HepG2 (cell line): ENCODE measurements around the gene HOXD12. TPM values are rescaled to one million over a fixed set of nuclear protein-coding genes. Genes with fewer than 3 reads are reported as not detected.

Experiments
- ATAC-seq: fragments of 200-7000 bp; cut with Tn5 transposase; 3 replicates; pipeline ENCODE4 v1.9.1; 2020; ENCODE audit warnings: mild to moderate bottlenecking, moderate library complexity
- BruUV-seq: library from RNA; stranded (reverse); fragments of 400-500 nt; replicated peaks from 2 replicates; lab custom pipeline; 2021; lab: Mats Ljungman, UMichigan
- CTCF ChIA-PET: fragments of 300-600 bp; formaldehyde crosslinking; extraction: SDS; loops from one replicate; lab custom pipeline; 2021; ENCODE audit warnings: low total read pairs, inconsistent platforms, low intra/inter-chr PET ratio; lab: Yijun Ruan, JAX
- POLR2A ChIA-PET: fragments of 350-600 bp; sonication (Branson Sonifier 250); formaldehyde crosslinking; loops from one replicate; lab custom pipeline; 2020; ENCODE audit warnings: antibody characterized with exemption, inconsistent platforms; lab: Yijun Ruan, JAX
- DNase-seq: peaks from one replicate; pipeline ENCODE4 v3.0.0-alpha.2; 2015; ENCODE audit warnings: low spot score
- FAIRE-seq: peaks from 3 replicates; lab custom pipeline; 2011; peaks lifted over from hg19 to GRCh38; lab: Jason Lieb, UNC
- H2AFZ ChIP-seq: one replicate; pipeline ENCODE4 v1.6.1; 2011; ENCODE audit warnings: low read length, inconsistent platforms
- H3K27ac ChIP-seq: fragments of 300-600 bp; 3 replicates; pipeline ENCODE4 v1.8.0; 2011; ENCODE audit warnings: mixed run types, mild to moderate bottlenecking, mixed read lengths, low read length, inconsistent platforms; ENCODE audit not compliant: insufficient read depth; ENCODE audit errors: extremely low read length
- H3K27me3 ChIP-seq, 2 experiments: fragments of 200-600 bp in 1 of 2; 2 replicates in 1 of 2; 3 replicates in 1 of 2; pipeline versions ENCODE4 v1.6.0 to v1.8.0; 2011; ENCODE audit warnings: low read length in 2 of 2, mild to moderate bottlenecking in 2 of 2, moderate library complexity in 2 of 2, inconsistent platforms in 1 of 2; ENCODE audit not compliant: insufficient read depth in 2 of 2, control insufficient read depth in 1 of 2
- H3K36me3 ChIP-seq, 2 experiments: fragments of 200-600 bp in 1 of 2; replicated peaks in 1 of 2; 2 replicates in 1 of 2; 3 replicates in 1 of 2; pipeline versions ENCODE4 v1.5.1 to v1.8.0; 2011; ENCODE audit warnings: low read length in 2 of 2, inconsistent platforms in 1 of 2; ENCODE audit not compliant: insufficient read depth in 2 of 2, control insufficient read depth in 1 of 2
- H3K4me1 ChIP-seq: 2 replicates; pipeline ENCODE4 v1.5.1; 2012; ENCODE audit warnings: low read length, inconsistent platforms; ENCODE audit not compliant: insufficient read depth
- H3K4me2 ChIP-seq: 2 replicates; pipeline ENCODE4 v1.6.0; 2011; ENCODE audit warnings: low read depth, low read length, inconsistent platforms
- H3K4me3 ChIP-seq, 3 experiments: fragments of 200-600 bp in 1 of 3; sonication (generic), shearing (Covaris generic) in 1 of 3; replicated peaks in 1 of 3; 2 replicates each; pipeline ENCODE4 v1.5.1; 2011 to 2016; ENCODE audit warnings: low read length in 3 of 3, inconsistent platforms in 2 of 3, low read depth in 2 of 3, mild to moderate bottlenecking in 2 of 3, control low read depth in 1 of 3, mixed read lengths in 1 of 3; ENCODE audit not compliant: insufficient read depth in 1 of 3
- H3K79me2 ChIP-seq: one replicate; pipeline ENCODE4 v1.6.1; 2011; ENCODE audit warnings: low read length, inconsistent platforms; ENCODE audit not compliant: insufficient read depth
- H3K9ac ChIP-seq: 2 replicates; pipeline ENCODE4 v1.6.0; 2011; ENCODE audit warnings: mild to moderate bottlenecking, low read depth, low read length, inconsistent platforms; ENCODE audit not compliant: insufficient read depth
- H3K9me3 ChIP-seq: 2 replicates; pipeline ENCODE4 v1.5.1; 2012; ENCODE audit warnings: mild to moderate bottlenecking, low read length
- H4K20me1 ChIP-seq: 2 replicates; pipeline ENCODE4 v1.6.0; 2011; ENCODE audit warnings: inconsistent platforms, mild to moderate bottlenecking, low read length, moderate library complexity; ENCODE audit not compliant: insufficient read depth
- KAT7 ChIP-seq: IDR thresholded peaks from 2 replicates; pipeline ENCODE4 v1.6.1; 2018; ENCODE audit warnings: borderline replicate concordance, missing compliant biosample characterization
- KLF9 ChIP-seq: IDR thresholded peaks from 2 replicates; pipeline ENCODE4 v1.6.1; 2016; ENCODE audit warnings: low read depth
- NKX3-1 ChIP-seq: sonication (generic); formaldehyde crosslinking; IDR thresholded peaks from 2 replicates; pipeline ENCODE4 v1.5.0; 2020; ENCODE audit warnings: missing genetic modification reagents
- POLR2A ChIP-seq, 2 experiments: IDR thresholded peaks; 2 replicates each; pipeline ENCODE4 v1.6.1; 2011; ENCODE audit warnings: low read depth in 2 of 2, low read length in 2 of 2, mild to moderate bottlenecking in 1 of 2, moderate library complexity in 1 of 2; ENCODE audit not compliant: insufficient read depth in 1 of 2
- SMAD9 ChIP-seq: sonication (generic); formaldehyde crosslinking; IDR thresholded peaks from 2 replicates; pipeline ENCODE4 v1.5.1; 2020; ENCODE audit warnings: mild to moderate bottlenecking, missing genetic modification reagents
- TBL1XR1 ChIP-seq: fragments of 150-350 bp; IDR thresholded peaks from 2 replicates; pipeline ENCODE4 v1.6.1; 2014; ENCODE audit warnings: borderline replicate concordance, low read length; ENCODE audit not compliant: partially characterized antibody
- TGIF2 ChIP-seq: IDR thresholded peaks from 2 replicates; pipeline ENCODE4 v1.6.1; 2016; ENCODE audit warnings: control low read depth, missing compliant biosample characterization
- ZMAT3 ChIP-seq: sonication (generic); formaldehyde crosslinking; conservative IDR thresholded peaks from 2 replicates; pipeline ENCODE4 v1.7.0; 2021; ENCODE audit warnings: missing genetic modification reagents
- ZNF264 ChIP-seq: sonication (generic); formaldehyde crosslinking; IDR thresholded peaks from 2 replicates; pipeline ENCODE4 v1.4.0; 2020; ENCODE audit warnings: missing genetic modification reagents
- ZNF615 ChIP-seq: sonication (generic); formaldehyde crosslinking; IDR thresholded peaks from 2 replicates; pipeline ENCODE4 v1.5.0; 2020; ENCODE audit warnings: mild to moderate bottlenecking, missing genetic modification reagents, borderline replicate concordance
- whole genome bisulfite sequencing: methylation state at CpG from one replicate; pipeline ENCODE4 v1.1.6; 2017; ENCODE audit warnings: low lambda C conversion rate; 5-methylcytosine and 5-hydroxymethylcytosine counted together
- in situ Hi-C: cut with HindIII; loops from 2 replicates; pipeline ENCODE4 v1.10.0; 2017; ENCODE audit warnings: low pct_unique_long_range_greater_than_20kb; ENCODE audit not compliant: extremely low pct_ligation_motif_present
- intact Hi-C: fragments of 100-400 bp; cut with micrococcal nuclease; formaldehyde crosslinking; loops from one replicate; pipeline ENCODE4 v1.10.0; 2022; ENCODE audit not compliant: unreplicated experiment
- polyA plus RNA-seq, 8 experiments: library from polyadenylated mRNA; depleted of rRNA in 3 of 8; stranded (reverse) in 7 of 8; unstranded in 1 of 8; fragments of >200 nt; fragmentation: Illumina TruSeq in 4 of 8; extraction: Trizol in 4 of 8; gene quantifications; 2 replicates each; pipeline versions ENCODE4 v1.2.1 to v1.2.3, GENCODE V29; 2011 to 2016; ENCODE audit warnings: low read depth in 4 of 8, missing spikeins in 1 of 8, mixed read lengths in 1 of 8; ENCODE audit not compliant: insufficient read depth in 1 of 8
- total RNA-seq, 5 experiments: library from RNA; depleted of rRNA; stranded (reverse); fragments of >200 nt; fragmentation: Illumina TruSeq; extraction: Trizol; gene quantifications; 2 replicates each; pipeline ENCODE4 v1.2.3, GENCODE V29; 2016; ENCODE audit warnings: low read depth in 1 of 5
- TF ChIP-seq, protein P1 (sequence below): sonication (generic); formaldehyde crosslinking; IDR thresholded peaks from 2 replicates; pipeline ENCODE4 v1.5.0; 2020; ENCODE audit warnings: missing genetic modification reagents, mild to moderate bottlenecking, borderline replicate concordance
- TF ChIP-seq, protein P2 (sequence below): sonication (generic); formaldehyde crosslinking; IDR thresholded peaks from 2 replicates; pipeline ENCODE4 v1.4.0; 2020; ENCODE audit warnings: missing genetic modification reagents
- TF ChIP-seq, protein P3 (sequence below): sonication (generic); formaldehyde crosslinking; IDR thresholded peaks from 2 replicates; pipeline ENCODE4 v1.5.0; 2020; ENCODE audit warnings: missing genetic modification reagents
- TF ChIP-seq, protein P4 (sequence below): conservative IDR thresholded peaks from 2 replicates; pipeline ENCODE4 v1.6.1; 2018; ENCODE audit warnings: missing genetic modification reagents
- TF ChIP-seq, protein P5 (sequence below): sonication (generic); formaldehyde crosslinking; IDR thresholded peaks from 2 replicates; pipeline ENCODE4 v1.4.0; 2020; ENCODE audit warnings: missing genetic modification reagents
- TF ChIP-seq, protein P6 (sequence below): fragments of 450-650 bp; IDR thresholded peaks from 2 replicates; pipeline ENCODE4 v1.6.1; 2016

Gene HOXD12
- total and polyA plus RNA-seq, 2 of the 13 experiments (the other 11 are each of a cell fraction or from before 2014, with no cell fraction given) = not detected

DNA sequence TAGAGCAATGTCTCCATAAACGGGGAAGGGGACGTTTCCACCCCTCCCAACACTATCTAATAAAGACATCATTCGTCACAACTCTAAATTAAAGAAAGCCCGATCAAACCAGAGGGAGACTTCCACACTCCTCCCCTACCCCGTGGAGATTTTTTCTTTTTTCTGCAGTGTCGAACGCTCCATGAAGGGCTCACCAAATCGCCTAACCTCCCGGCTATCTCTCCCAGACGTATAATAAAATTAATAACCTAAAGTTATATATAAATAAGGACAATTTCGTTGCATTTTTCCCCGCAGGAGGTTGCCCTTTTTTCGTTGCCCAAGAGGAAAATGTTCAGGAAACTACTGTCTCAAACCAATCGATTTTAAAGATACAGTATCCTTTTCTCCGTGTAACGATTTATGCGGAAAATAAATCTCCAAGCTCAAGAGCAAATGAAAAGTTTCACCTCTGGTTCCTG, 18.2 kb upstream of the HOXD12 start (continued):
- TF ChIP-seq ZNF615 (CRISPR knock-in tag) (no peak), NKX3-1 (CRISPR knock-in tag) (no peak), ZMAT3 (CRISPR knock-in tag) (no peak), TBL1XR1 (no peak), POLR2A (IDR thresholded peaks at IDR 0.05; ENCODE audit: insufficient read depth in 1 of 2, low read depth in 2 of 2, low read length in 2 of 2) (no peak)
- TF ChIP-seq, protein P1, sequence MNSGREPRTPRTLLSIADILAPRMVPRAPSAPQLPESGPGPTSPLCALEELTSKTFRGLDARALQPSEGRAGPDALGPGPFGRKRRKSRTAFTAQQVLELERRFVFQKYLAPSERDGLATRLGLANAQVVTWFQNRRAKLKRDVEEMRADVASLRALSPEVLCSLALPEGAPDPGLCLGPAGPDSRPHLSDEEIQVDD (CRISPR knock-in tag) = no peak
- TF ChIP-seq, protein P2, sequence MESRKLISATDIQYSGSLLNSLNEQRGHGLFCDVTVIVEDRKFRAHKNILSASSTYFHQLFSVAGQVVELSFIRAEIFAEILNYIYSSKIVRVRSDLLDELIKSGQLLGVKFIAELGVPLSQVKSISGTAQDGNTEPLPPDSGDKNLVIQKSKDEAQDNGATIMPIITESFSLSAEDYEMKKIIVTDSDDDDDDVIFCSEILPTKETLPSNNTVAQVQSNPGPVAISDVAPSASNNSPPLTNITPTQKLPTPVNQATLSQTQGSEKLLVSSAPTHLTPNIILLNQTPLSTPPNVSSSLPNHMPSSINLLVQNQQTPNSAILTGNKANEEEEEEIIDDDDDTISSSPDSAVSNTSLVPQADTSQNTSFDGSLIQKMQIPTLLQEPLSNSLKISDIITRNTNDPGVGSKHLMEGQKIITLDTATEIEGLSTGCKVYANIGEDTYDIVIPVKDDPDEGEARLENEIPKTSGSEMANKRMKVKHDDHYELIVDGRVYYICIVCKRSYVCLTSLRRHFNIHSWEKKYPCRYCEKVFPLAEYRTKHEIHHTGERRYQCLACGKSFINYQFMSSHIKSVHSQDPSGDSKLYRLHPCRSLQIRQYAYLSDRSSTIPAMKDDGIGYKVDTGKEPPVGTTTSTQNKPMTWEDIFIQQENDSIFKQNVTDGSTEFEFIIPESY (CRISPR knock-in tag) = no peak

DNA sequence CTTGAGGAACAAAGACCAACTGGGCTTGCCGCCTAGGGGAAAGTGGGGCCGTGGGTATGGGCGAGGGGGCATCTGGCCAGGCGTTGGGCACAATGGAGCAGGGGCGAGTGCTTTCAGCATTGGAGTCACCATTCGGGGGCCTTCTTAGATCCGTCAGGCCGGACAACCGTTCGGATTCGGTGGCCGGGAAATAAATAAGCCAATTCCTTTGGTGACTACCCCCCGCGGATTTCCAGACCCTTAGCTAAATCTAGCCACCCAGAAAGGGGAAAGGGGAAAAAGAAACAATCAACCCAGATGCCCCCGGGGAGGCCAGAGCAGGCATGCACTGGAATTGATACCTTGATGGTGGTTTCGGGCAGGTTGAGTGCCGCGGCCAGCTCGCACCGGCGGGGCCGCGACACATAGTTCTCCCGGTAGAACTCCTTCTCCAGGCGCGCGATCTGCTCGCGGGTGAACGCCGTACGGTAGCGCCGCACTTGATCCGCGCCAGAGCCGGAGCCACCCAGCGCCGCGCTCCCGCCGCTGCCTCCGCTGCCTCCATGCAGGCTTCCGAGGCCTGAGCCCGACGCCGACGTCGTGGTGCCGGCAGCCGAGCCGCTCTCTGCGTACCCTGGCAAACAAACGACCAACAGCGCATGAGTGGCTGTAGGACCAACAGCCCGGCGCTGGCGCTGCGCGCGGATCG, 17.6 kb upstream of the HOXD12 start:
- in situ Hi-C loops (no loop called here), intact Hi-C loops (no loop called here)
- Histone ChIP-seq H3K4me1 (peaks cover 11% of the 10 kb centered on the region; the same call in 1 of the 2 replicates), H3K4me3 (no peak overlapping the region), H3K36me3 (no peaks in the 10 kb centered on the region), H2AFZ (no peak overlapping the region), H3K9me3 (no peaks in the 10 kb centered on the region), H4K20me1 (no peaks in the 10 kb centered on the region), H3K79me2 (no peaks in the 10 kb centered on the region), H3K4me2 (no peak overlapping the region), H3K9ac (no peak overlapping the region), H3K27me3 (peaks cover 7 to 75% of the 10 kb centered on the region in 2 experiments; a peak in 4 of 5 replicates), H3K27ac (no peak overlapping the region)
- no peak for ATAC-seq
- no peak for FAIRE-seq
- DNase-seq = no peak
- no TSS peak for BruUV-seq
- ChIA-PET POLR2A (no interaction called here), CTCF (no interaction called here)
- 80% methylated on average over 62 of the region's 62 CpGs for WGBS
- no peak for TF ChIP-seq SMAD9 (CRISPR knock-in tag)
- TF ChIP-seq ZNF264 (CRISPR knock-in tag) = no peak
- no peak for TF ChIP-seq KLF9 (CRISPR knock-in tag)
- no peak for TF ChIP-seq KAT7 (CRISPR knock-in tag)
- TF ChIP-seq, protein P3, sequence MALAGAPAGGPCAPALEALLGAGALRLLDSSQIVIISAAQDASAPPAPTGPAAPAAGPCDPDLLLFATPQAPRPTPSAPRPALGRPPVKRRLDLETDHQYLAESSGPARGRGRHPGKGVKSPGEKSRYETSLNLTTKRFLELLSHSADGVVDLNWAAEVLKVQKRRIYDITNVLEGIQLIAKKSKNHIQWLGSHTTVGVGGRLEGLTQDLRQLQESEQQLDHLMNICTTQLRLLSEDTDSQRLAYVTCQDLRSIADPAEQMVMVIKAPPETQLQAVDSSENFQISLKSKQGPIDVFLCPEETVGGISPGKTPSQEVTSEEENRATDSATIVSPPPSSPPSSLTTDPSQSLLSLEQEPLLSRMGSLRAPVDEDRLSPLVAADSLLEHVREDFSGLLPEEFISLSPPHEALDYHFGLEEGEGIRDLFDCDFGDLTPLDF (CRISPR knock-in tag) = no peak
- TF ChIP-seq, protein P4, sequence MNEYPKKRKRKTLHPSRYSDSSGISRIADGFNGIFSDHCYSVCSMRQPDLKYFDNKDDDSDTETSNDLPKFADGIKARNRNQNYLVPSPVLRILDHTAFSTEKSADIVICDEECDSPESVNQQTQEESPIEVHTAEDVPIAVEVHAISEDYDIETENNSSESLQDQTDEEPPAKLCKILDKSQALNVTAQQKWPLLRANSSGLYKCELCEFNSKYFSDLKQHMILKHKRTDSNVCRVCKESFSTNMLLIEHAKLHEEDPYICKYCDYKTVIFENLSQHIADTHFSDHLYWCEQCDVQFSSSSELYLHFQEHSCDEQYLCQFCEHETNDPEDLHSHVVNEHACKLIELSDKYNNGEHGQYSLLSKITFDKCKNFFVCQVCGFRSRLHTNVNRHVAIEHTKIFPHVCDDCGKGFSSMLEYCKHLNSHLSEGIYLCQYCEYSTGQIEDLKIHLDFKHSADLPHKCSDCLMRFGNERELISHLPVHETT = no peak
- TF ChIP-seq, protein P5, sequence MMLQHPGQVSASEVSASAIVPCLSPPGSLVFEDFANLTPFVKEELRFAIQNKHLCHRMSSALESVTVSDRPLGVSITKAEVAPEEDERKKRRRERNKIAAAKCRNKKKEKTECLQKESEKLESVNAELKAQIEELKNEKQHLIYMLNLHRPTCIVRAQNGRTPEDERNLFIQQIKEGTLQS (CRISPR knock-in tag) = no peak
- TF ChIP-seq, protein P6, sequence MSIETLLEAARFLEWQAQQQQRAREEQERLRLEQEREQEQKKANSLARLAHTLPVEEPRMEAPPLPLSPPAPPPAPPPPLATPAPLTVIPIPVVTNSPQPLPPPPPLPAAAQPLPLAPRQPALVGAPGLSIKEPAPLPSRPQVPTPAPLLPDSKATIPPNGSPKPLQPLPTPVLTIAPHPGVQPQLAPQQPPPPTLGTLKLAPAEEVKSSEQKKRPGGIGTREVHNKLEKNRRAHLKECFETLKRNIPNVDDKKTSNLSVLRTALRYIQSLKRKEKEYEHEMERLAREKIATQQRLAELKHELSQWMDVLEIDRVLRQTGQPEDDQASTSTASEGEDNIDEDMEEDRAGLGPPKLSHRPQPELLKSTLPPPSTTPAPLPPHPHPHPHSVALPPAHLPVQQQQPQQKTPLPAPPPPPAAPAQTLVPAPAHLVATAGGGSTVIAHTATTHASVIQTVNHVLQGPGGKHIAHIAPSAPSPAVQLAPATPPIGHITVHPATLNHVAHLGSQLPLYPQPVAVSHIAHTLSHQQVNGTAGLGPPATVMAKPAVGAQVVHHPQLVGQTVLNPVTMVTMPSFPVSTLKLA = no peak
- TF ChIP-seq TGIF2 (CRISPR knock-in tag) = no peak
